ENCODE measurements around the gene NUDT1.

- TF ChIP-seq CTCF (IDR thresholded peaks at IDR 0.05 in 2 of 3, conservative IDR thresholded peaks at IDR 0.05 in 1 of 3; ENCODE audit: borderline replicate concordance in 1 of 3, insufficient read depth in 1 of 3, low read depth in 2 of 3, low read length in 2 of 3) (no peak), MAX (IDR thresholded peaks at IDR 0.05) (no peak), JUND (IDR thresholded peaks at IDR 0.05) (no peak), ZNF274 (IDR thresholded peaks at IDR 0.05; ENCODE audit: low read depth, low read length) (no peak), SIN3A (IDR thresholded peaks at IDR 0.05; ENCODE audit: low read depth) (no peak), RAD21 (IDR thresholded peaks at IDR 0.05; ENCODE audit: low read depth) (no peak), POLR2A (IDR thresholded peaks at IDR 0.05; ENCODE audit: borderline replicate concordance, extremely low read depth, insufficient read depth, insufficient read length) (no peak), CBX3 (IDR thresholded peaks at IDR 0.05; ENCODE audit: low read depth) (no peak), POLR2AphosphoS5 (IDR thresholded peaks at IDR 0.05; ENCODE audit: low read depth, low read length) (no peak), EZH2phosphoT487 (IDR thresholded peaks at IDR 0.05; ENCODE audit: borderline replicate concordance) (no peak)
These were observed 47.6 kb downstream of the NUDT1 start for GRCh38 chr7:2289621-2290020.
